GM18499 (cell line): ENCODE measurements around the gene CHRNB1.
"Not testable (repeated sequence)": the region's sequence is repeated elsewhere in the genome, so short reads cannot be mapped to it uniquely, and the experiment has no call there.

Experiments
- ATAC-seq: cut with Tn5 transposase; IDR thresholded peaks from one replicate; pipeline ENCODE4 v1.9.1; 2021; ENCODE audit warnings: moderate number of reproducible peaks; ENCODE audit not compliant: insufficient read depth, unreplicated experiment

Gene CHRNB1

DNA sequence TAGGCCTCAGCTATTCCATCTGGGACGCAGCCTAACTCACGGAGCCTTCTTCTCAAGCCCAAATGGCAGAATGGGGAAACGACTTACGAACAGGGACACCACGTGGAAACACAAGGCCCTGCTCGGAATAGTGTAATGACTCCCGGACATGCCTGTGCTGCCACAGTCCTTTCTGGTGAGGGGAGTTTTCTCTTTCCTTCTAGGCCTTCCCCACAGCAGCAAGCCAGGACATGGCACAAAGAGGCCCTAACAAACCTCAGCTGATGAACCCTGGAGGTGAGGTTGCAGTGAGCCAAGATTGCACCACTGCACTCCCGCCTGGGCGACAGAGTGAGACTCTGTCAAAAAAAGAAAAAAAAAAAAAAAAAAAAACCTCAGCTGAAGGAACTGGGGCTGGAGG, 19.2 kb downstream of the CHRNB1 start:
- ATAC-seq, result no peak

DNA sequence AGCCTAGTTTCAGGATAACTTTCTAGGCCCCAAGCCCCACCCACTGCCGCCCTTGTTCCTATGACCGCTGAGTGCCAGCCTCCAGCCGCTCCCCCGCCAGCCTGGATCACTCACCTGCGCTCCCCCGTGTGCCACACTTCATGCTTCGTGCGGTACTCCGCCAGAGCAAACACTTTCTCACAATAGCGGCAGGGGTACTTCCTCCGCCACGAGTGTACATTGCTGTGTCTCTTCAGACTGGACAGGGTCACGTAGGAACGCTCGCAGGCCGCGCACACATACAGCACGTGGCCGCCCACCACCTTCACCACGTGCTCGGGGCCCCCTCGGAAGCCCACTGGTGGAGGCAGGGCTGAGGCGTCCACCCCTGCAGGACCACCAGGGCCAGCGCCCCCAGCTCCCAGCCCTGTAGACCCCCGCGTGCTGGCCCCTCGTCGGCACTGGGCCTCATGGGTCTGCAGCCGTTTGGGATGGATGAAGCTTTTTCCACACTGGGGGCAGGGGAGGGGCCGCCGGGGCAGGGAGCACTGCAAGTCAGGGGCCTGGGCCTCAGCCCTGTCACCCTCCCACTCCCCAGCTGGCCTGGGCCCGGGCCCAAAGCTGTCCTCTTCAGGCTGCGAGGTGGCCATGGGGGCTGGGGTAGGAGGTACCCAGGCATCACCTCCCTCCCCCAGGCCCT, 20.9 kb downstream of the CHRNB1 start:
- no peak for ATAC-seq

DNA sequence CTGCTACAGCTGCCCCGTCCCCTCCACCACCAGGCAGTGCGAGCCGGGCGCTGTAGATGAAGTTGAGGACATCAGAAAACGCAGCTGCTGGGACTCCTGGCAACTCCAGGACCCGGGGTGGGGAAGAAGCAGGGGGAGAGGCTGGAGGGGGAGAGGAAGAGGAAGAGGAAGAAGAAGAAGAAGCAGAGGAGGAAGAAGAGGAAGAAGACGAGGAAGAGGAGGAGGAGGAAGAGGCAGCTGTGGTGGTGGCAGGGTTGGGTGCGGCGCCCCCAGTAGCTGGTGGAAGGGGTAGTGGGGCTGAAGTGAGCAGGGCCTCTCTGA, 21.4 kb downstream of the CHRNB1 start:
- ATAC-seq, result no peak

DNA sequence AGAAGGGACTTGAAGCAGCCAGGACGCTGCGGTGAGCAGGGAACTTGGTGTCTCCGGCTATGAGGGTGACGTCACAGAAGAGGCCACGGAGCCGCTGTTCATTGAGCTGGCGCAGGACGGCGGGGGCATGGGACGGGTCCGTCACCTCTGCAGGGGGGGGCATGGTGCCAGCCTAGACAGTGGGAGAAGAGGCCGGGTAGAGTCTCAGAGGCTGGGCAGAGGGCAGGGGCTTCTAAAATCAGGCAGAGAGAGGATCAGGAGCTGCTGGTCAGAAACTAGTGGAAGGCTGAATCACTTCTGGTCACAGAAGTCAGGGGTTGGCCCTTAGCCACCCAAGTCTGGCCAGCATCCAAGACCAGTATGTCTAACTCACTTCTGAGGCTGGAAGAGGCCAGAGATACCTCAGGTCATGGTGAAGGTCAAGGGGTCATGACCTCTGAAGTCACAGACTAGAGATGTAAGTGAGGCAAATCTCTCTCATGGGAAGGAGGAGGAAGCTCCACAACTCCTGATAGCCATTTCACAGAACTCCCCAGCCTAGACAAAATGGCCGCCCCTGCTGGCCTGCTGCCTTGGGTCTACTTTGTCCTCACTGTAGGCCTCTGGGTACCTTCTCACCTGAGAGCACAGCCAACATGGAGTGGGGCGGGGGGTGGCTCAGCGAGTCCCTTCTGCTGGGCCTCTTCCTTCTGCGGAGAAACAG, 21.9 kb downstream of the CHRNB1 start:
- ATAC-seq, result no peak

DNA sequence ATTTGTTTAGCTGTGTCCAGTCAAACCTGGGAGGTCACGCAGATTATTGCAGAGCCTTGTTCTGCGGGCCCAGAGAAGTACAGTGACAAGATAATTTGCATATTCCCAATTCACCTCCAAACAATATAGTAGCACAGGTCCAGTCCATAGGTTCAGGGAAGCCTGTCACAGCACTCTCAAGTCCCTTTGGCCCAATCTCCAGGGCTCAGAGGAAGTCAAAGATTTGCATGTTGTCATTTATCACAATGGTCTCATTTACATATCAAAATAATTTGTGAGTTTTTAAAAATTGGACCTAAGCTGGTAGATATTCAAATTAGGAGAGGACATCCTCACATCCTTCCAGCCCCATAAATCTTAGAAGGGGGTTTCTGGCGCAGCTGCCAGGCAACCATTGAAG, 22.6 kb downstream of the CHRNB1 start:
- ATAC-seq, result no peak

DNA sequence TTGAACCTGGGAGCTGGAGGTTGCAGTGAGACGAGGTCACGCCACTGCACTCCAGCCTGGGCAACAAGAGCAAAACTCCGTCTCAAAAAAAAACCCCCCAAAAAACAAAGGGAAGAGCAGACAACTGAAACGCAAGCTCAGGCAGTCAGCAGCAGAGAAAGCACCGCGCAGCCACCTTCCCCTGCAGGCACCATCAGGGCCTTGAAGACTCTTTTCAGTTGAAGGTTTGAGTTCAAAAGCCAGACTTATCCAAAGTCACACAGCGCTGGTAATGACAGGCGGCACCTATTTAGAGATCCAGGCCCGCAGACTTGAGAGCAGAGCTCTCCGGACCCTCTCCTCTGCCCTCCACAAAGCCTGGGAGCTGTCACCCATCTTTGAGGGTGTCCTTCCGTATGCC, 23.4 kb downstream of the CHRNB1 start:
- no peak for ATAC-seq

DNA sequence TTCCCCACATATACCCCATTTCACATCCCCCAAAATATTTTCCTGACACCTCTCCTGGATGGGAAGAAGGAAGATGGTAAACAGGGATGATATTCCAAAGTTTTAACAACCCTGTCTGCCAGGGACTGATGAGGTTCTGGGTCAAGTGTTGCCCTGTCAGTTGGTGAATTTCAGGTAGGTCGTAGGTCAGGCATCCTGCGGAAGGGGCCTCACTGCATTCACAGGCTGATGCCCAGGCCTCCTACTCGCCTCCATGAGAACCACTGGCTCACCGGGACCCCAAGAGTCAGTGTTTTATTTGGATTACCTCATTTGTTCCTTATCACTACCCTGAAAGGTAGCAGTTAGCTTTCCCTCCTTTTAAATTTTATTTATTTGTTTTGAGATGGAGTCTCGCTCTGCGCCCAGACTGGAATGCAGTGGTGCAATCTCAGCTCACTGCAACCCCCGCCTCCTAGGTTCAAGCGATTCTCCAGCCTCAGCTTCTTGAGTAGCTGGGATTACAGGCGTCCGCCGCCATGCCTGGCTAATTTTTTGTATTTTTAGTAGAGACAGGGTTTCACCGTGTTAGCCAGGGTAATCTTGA, 24.0 kb downstream of the CHRNB1 start:
- no peak for ATAC-seq

DNA sequence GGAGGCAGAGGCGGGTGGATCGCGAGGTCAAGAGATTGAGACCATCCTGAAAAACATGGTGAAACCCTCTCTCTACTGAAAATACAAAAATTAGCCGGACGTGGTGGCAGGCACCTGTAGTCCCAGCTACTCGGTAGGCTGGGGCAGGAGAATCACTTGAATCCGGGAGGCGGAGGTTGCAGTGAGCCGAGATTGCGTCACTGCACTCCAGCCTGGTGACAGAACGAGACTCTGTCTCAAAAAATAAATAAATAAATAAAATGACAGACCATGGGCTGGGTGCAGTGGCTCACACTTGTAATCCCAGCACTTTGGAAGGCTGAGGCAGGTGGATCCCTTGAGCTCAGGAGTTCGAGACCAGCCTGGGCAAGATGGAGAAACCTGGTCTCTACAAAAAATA, 25.0 kb downstream of the CHRNB1 start:
- ATAC-seq, result not testable (repeated sequence)

DNA sequence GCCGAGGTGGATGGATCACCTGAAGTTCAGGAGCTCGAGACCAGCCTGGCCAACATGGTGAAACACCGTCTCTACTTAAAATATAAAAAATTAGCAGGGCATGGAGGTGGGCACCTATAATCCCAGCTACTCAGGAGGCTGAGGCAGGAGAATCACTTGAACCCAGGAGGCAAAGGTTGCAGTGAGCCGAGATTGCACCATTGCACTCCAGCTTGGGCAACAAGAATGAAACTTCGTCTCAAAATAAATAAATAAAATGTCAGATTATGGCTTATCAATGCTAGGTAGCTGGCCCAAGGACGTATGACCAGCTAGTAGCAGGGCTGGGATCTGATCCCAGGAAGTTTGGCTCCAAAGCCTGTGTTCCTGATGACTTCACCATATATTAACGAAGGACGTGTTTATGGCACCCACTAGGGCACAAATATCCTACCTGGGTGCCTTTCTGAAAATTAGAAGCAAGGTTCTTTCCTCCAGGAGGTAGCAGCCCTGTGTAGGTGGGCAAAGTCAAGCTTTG, 25.7 kb downstream of the CHRNB1 start:
- ATAC-seq, result not testable (repeated sequence)

DNA sequence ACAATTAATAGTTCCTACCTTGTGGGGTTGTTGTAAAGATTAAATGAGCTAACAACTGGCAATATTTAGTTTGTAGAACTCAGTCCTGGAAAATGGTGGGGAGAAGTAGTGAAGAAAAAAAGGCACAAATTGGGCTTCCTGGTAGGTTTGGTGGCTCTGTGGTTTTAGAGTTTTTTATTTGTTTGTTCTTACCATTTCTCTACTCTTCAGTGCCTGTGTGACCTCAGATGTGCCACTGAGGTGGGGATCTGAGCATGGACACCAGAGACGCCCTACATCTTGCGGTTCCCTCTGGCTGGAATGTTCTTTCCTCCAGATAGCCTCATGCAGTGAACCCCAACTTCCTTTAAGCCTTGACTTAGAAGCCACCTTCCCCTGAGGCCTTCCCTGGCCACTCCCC, 26.9 kb downstream of the CHRNB1 start:
- no peak for ATAC-seq

DNA sequence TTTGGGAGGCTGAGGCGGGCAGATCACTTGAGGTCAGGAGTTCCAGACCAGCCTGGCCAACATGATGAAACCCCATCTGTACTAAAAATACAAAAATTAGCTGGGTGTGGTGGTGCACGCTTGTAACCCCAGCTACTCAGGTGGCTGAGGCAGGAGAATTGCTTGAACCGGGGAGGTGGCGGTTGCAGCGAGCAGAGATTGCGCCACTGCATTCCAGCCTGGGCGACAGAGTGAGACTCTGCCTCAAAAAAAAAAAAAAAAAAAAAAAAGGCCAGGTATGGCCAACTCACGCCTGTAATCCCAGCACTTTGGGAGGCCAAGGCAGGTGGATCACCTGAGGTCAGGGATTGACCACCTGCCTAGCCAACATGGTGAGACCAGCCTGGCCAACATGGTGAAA, 29.9 kb downstream of the CHRNB1 start:
- ATAC-seq, result not testable (repeated sequence)

DNA sequence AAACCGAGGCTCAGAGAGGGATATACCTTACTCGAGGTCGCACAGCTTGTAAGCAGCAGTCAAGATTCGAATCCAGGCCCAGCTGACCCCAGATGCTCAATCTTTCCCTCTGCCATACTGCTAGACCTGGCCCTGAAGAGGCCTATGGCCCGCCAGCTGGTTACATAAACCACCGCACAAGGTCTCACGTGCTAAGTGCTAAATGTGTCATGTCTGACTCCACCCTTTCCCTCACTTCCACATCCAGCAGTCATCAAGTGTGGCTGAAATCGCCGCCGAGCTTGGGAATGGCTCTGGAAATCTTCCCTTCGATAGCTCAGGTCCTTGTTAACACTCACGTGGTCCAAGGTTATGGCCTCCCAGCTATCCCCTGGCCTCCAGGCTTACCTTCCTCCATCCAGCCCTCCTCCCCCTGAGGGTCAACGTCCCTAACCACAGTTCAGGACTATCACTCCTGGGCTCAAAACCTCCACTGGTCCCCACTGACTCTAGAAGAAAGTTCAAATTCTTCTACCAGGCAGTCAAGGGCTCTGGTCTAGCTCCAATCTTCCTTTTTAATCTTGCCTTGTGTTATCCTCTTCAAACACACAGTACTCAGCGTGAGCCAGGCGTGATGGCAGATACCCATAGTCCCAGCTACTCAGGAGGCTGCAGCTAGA, 31.0 kb downstream of the CHRNB1 start:
- no peak for ATAC-seq

DNA sequence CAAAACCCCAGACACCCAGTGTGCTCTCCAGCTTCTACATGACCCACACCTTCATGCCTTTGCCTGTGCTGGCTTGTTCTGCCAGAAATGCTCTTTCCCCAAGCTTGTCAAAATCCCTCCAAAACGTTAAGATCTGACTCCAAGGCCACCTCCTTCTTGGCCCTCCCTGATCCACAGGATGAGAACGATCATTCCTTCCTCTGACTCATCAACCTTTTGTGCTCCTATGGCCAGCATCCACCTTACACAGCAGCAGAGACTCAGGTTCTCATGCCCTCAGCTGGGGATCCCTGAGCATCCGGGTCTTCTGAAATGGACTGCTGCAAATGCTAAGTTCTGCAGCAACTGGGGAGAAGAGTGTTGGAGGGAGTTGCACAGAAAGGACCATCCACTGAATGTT, 31.6 kb downstream of the CHRNB1 start:
- no peak for ATAC-seq

DNA sequence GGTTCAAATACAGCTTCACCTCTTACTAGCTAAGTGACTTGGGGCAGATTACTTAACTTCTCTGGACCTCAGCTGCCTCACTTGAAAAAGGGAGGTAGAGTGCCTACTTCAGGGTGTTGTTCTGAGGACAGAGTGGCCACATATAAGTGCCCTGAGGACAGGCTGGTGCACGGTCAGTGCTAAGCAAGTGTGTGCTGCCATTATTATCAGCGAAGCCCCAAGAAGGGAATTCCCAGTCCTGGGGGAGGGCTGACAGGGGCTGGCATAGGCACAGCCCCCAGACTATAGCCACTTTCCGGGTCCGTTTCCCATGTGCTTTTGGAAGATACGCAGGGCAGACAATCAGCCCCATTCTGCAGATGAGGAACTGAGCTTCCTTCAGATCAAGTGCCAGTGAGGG, 32.1 kb downstream of the CHRNB1 start:
- no peak for ATAC-seq

DNA sequence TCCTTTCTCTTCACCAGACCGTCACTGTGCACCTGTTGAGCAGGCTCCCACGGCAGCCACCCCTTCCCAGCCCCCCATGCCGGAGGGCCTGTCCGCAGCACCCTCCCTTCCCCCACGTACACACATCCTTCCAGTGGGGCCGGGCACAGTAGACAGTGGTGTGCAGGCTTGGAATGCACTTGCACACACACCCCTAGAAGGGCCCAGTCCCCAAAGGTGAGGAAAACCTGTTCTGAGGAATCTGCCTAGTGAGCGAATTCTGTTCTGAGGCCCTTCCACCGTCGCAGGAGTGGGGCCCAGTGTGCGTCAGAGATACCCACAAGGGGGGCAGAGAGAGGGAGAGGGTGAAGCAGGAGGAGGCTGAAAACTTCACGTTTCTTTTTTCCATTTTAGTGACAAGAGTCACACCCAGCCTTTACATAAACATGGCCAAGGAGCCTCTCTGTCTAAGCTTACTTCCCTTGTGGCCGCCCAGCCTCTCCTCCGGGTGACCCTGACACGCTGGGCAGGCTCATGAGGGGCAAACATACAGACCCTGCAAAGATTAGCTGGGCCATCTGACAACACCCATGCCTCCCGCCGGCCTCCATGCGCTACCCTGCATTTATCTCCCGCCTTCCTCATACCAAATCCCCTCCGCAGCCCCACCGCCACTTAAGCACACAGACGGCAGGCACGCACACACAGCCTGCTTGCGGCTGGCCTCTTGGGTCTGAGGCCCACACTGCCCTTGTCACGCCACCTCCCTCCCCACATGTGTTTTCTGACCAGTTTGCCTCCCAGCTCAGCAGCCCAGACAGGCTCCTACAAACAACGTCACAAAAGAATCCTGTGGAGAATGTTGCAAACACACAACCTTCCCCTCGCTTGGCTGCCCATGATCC, 32.8 kb downstream of the CHRNB1 start:
- no peak for ATAC-seq

DNA sequence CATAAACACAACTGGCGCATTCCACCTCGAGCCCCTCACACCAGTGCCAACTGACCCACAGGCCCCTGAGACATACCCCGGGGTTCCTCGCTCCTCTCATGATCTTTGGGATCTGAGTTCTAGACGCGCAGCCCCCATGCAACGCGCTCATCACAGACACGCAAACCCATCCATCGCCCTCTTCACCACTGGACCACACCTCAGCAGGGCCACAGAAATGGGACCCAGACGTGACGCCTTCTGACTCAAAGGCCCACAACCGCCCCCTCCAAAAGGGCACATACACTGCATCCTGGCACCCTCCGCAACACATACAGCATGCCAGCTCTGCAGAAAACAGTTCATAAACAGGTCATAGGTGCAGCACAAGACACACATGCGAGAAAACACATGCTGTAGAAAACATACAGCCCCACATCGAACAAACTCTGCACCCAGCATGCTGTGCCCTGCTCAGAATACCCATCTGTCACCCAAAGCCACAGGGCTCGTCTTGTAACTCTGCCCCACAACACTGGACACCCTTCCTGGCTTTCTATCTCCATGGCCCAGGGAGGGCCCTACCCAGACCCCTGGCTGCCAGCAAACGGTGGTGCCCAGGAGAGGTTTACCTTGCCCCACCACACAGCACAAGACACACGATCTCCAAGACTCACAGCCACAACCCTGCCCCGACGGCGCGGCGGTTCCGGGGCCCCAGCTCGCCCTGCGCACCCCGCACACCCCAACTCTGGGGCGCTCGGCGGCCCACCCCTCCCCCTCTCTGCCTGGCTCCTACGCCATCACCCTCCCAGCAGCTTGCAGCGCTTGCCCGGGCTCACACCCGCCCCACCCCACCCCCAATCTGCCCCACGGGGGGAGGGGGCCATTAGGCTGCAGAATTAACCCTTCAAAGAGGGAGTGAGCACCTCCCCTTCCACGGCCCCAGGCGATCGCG, 33.7 kb downstream of the CHRNB1 start:
- ATAC-seq, result no peak

DNA sequence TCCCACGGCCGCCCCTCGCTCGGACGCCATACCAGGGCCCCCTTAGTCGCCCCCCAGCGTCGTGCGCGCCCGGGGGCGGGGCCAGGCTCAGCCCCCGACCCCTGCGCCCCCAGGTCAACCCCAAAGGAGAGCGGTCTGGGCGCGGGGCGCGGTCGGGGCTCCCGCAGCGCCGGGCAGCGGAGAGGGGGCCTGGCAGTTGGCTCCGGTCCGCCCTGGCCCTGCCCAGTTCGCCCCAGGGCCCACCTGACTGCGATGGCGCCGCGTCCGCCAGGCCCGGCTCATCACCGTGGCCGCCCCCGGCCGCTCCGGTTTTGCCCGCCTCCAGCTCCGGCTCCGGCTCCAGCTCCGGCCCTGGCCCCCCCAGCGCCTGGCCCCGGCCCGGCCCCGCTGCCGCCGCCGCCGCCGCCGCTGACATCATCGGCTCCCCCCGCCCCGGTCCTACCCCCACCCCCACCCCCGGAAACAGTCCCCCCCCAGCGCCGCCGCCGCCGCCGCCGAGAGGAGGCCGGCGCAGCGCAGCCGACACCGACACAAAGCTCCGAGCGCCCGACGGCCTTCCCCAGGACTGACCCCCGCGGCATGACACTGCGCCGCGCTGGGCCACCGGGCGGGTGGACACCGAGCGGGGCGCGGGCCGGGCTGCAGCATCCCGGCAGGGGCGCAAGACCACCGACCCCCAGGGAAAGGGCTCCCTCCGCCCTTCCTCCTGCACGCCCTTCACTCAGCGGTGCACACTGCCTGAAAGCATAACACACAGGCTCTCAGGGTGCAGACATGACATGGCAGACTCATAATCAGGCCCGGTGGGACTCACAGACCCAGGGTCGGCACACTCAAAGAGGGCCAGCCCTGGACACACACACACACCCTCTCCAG, 34.6 kb downstream of the CHRNB1 start, which contains the start of gene ZBTB4:
Gene ZBTB4 (minus strand): TSS at position 419 of the 876 bp plus-strand sequence. CDS start 12,830 bp downstream, outside the sequence.
- no peak for ATAC-seq

DNA sequence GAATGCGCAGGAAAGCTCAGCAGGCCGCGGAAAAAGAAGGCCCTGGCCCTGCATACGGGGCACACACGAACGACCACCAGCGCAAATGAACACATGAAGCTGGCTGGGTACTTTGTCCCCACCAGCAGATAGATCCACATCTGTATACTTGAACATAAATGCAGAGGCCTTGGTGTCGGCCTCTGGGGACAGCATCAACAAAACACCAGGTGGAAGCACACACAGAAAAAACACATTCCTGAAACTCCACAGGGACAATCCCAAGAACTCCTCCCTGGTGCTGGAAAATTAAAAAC, 35.2 kb downstream of the CHRNB1 start:
- no peak for ATAC-seq
